Measurements from ENCODE around the gene ZEB2.

- no peak for TF ChIP-seq POLR2A (IDR thresholded peaks at IDR 0.05)
- TF ChIP-seq CTCF (IDR thresholded peaks at IDR 0.05) = no peak
Measured at GRCh38 chr2:144544053-144544452, 24.1 kb upstream of the ZEB2 start.
